Measurements from ENCODE around the gene NUP62. TPM values are rescaled to one million over a fixed set of nuclear protein-coding genes. Genes with fewer than 3 reads are reported as not detected.

The NUP62 gene
- total RNA-seq, 3 donors from 2014 or later, result 172 to 189 (median 184) TPM

DNA sequence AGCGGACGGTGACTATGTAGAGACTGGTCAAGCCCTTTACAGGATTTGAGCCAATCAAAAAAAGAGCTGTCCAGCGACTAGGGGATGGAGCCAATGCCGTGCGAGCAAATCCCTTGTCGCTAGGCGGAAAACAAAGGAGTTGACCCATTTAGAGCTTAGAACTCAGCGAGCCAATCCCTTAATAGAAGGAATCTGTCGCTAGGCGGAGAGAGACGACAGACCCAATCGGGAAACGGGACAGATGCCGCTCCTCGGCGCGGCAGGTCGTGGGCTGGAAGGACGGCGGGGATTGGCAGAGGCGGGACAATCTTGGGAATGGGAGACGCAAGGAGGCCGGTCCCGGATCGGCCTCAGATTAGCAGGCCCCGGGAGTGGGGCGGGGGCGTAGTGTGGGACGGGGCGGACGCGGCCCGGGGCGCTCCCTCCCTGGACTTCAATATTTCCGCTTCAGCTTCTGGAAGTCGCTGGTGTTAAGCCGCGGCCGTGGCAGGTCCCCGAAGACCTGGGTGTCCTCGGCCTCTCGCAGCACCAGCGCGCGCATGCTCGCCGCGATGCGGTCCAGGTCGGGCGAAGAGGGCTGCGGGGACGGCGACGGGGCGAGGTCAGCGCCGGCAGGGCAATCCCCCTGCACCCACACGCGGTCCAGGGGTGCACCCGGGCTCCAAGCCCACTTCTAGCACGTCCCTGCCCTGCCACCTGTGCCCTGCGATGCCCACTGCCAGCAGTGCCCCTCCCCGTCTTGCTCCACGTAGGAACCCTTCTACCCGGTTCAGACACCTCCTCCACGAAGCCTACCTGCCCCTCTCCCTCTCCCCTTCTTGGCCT is 59.6 kb downstream of the NUP62 start:
- no peaks in the 10 kb centered on the region for H3K9me3 Mint-ChIP-seq
- DNase-seq, result peak; percentile 83
- no peak overlapping the region for H3K4me3 Mint-ChIP-seq
- H3K4me1 Mint-ChIP-seq (ENCODE audit: low read depth), result peaks cover 38% of the 10 kb centered on the region
- no peaks in the 10 kb centered on the region for H3K27me3 Mint-ChIP-seq (ENCODE audit: low read depth)
- ATAC-seq, result peak; percentile 82 to 83
- H3K36me3 Mint-ChIP-seq (ENCODE audit: insufficient read depth), result peaks cover 5% of the 10 kb centered on the region

DNA sequence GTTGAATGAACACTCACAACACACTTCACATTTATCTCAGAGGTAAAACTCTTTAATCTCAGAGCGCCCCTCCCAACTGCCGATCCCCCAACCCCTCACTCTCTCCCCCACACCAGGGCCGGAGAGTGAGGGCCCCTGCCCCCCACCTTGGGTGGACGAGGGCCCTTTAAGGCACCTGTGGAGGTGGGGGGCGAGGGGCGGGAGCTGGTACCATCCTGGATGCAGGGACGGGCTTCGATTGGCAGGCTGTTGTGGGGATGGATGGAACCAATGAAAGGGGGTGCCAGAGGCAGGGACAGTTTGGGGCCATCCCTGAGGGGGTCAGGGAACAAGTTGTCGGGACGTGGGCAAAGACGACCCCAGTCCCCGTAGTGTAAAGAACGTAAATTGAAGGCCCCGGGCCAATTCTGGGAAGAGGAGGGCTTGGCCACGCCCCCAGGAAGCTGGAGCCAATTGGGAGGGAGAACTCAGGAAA is 60.3 kb downstream of the NUP62 start:
- DNase-seq, result no peak
- Mint-ChIP-seq H3K9me3 (no peaks in the 10 kb centered on the region), H3K4me1 (ENCODE audit: low read depth) (peaks cover 44% of the 10 kb centered on the region), H3K27me3 (ENCODE audit: low read depth) (no peaks in the 10 kb centered on the region), H3K4me3 (peak overlapping the region; percentile 97), H3K36me3 (ENCODE audit: insufficient read depth) (peaks cover 9% of the 10 kb centered on the region)
- peak; percentile 3 to 4 for ATAC-seq

DNA sequence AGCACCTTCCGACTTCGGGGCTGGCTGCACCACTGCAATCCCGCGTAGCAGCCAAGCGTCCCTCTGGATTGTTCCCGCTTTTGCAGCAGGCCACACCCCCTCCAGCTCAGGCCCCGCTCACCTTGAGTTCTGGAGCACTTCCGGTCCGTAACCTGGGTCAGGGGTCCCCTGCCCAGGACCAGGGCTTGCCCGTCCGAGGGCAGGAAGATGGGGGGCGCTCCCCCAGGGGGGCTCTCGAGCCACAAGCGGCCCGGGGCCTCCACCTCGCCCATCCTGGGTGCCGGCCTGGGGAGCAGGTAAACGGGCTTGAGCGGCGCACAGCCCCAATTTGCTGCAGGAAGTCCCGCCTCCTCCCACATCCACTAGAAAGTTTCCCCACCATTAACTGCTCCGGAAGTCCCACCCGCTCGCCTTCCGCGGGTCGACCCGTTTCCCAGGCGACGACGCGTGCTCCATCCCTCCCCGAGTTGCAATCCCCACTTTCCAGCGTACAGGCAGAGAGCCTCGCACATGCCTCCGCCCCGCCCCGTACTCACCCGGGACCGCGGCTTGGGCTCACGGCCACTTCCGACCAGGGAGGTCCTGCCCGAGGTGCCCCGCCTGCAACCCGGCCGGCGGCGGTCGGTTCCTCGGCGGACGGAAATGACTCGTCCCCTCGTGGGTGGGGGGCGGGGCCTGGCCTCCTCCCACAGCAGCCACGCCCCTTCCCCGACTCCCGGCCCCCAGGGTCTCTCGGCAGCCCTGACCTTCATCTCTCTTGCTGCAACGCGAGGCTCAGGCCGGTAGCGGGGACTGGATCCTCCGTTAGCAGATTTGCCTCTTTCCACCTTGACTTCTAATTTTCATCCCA is 62.1 kb downstream of the NUP62 start, which contains the start of gene PNKP:
Gene PNKP (minus strand): TSS at position 644 of the 850 bp plus-strand sequence. CDS start 372 bp downstream, at position 272.
- DNase-seq, result peak; percentile 83
- Mint-ChIP-seq H3K4me3 (peak within 1 kb of the TSS; percentile 97), H3K4me1 (ENCODE audit: low read depth) (peaks cover 50% of the 10 kb centered on the region)

DNA sequence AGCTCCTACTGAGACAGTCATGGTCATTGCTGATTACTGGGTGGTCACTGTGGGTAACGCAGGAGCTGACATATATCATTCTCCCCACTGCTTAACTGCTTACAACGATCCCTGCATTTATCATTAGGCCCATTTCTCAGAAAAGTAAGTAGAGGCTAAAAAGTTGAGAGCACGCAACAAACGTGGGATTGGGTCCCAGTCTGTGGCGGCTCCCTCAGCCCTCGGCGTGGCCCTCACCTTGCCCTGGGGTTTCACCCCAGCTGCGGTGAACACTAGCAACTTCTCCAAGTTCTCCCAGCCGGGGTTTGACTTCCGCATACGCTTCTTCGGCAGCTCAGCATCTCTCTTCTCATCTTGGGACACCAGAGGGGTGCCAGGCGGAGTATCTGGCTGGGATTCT is 64.4 kb downstream of the NUP62 start:
- Mint-ChIP-seq H3K4me3 (no peak overlapping the region), H3K27me3 (ENCODE audit: low read depth) (no peaks in the 10 kb centered on the region), H3K36me3 (ENCODE audit: insufficient read depth) (peaks cover 16% of the 10 kb centered on the region), H3K4me1 (ENCODE audit: low read depth) (peaks cover 40% of the 10 kb centered on the region), H3K9me3 (no peaks in the 10 kb centered on the region)
- no peak for DNase-seq
- ATAC-seq, result no peak

More for the DNA sequence above, 62.1 kb downstream of the NUP62 start, which contains the start of gene PNKP:
- Mint-ChIP-seq H3K36me3 (ENCODE audit: insufficient read depth) (peaks cover 16% of the 10 kb centered on the region), H3K27me3 (ENCODE audit: low read depth) (no peaks in the 10 kb centered on the region), H3K9me3 (no peaks in the 10 kb centered on the region)
- ATAC-seq, result peak; percentile 61 to 62

DNA sequence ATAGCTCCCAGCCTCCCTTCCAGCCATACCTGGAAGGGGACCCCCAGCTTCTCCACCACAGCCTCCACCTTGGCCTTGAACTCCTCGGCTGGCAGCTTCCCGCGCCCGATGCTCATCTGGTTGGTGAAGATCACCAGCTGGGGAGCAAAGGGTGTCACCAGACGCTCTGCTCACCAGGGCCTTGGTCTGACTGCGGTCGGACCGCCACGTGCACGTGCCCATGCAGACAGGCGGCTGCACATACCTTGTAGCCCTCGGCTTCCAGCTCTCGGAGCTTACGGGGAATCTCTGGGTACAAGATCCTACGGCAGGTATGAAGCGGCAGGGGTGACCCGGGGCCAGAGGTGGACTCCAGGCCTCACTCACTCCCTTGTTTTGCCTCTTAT is 65.4 kb downstream of the NUP62 start:
- DNase-seq (no peak), ATAC-seq (no peak)
- Mint-ChIP-seq H3K27me3 (ENCODE audit: low read depth) (no peaks in the 10 kb centered on the region), H3K9me3 (no peaks in the 10 kb centered on the region), H3K4me1 (ENCODE audit: low read depth) (peaks cover 40% of the 10 kb centered on the region), H3K4me3 (no peak overlapping the region), H3K36me3 (ENCODE audit: insufficient read depth) (peaks cover 17% of the 10 kb centered on the region)

DNA sequence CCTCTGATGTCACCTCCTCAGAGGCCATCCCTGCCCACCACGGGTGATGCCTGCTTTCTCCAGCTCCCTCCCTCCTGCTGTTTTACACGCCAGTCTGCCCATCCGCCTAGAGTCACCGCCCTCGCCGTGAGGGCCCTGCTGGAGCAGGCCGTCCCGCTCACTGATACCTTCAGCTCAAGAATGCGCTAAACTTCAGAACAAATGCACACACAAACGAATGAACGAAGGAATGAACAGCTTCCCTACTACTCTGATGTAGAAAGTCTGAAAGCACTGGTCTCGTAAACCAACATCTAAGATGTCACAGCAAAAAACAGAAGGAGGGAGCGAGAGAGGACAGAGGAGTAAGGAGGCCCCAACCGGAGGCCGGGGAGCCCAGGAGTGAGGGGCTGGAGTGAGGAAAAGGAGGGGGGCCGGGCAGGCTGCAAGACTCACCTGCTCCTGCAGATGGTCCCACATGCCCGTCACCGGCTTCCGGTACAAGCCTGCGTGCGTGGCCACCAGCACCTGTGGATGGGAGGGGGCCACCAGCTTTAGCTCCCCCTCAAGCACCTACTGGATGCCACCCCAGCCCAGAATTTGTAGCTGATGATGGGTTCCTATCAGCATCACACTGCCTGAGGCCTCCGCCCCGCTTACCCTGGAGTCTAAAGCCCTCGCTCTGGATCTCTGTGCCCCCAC is 65.9 kb downstream of the NUP62 start:
- Mint-ChIP-seq H3K36me3 (ENCODE audit: insufficient read depth) (peaks cover 19% of the 10 kb centered on the region), H3K4me3 (no peak overlapping the region), H3K4me1 (ENCODE audit: low read depth) (peaks cover 39% of the 10 kb centered on the region), H3K27me3 (ENCODE audit: low read depth) (no peaks in the 10 kb centered on the region), H3K9me3 (no peaks in the 10 kb centered on the region)
- DNase-seq (no peak), ATAC-seq (no peak)

DNA sequence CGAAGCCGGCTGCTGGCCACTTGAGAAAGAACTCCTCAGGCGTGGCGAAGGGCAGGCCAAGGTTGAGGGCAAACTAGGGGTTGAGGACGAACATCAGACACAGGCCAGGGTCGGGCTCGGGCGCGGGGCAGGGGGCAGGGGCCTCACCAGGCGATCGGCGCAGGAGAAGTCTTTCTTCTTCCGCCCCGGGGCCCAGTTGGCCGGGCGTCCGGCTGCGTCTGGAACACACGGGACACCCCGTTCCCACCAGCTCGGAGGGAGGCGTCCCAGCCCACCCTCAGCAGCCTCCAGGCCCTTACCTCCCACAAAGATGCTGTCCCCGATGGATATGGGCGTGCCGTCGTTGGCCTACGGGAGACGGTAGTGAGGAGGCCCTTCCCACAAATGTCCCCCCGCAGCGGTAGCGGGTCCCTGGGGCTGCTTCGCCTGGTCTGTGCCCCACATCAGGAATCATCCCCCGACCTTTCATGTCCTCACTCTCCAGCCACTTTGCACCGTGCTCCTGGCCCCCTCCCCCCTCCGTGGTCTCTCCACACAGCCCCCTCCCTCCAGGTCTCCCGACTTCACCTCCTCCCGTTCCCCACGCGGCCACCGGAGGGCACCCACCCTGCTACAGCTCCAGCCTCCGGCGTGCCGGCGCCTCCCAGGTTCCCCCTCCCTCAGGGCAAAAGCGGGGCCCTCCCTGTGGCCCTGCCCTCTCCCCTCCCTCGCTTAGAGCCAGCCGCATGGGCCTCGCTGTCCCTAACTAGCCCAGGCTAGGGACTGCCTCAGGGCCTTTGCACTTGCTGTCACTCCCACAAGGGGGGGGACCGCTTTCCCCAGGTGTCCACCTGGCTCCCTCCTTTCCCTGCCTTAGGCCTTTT is 66.7 kb downstream of the NUP62 start:
- Mint-ChIP-seq H3K36me3 (ENCODE audit: insufficient read depth) (peaks cover 19% of the 10 kb centered on the region), H3K4me1 (ENCODE audit: low read depth) (peaks cover 35% of the 10 kb centered on the region), H3K4me3 (no peak overlapping the region), H3K9me3 (no peaks in the 10 kb centered on the region), H3K27me3 (ENCODE audit: low read depth) (no peaks in the 10 kb centered on the region)
- DNase-seq (peak; percentile 12), ATAC-seq (no peak)

DNA sequence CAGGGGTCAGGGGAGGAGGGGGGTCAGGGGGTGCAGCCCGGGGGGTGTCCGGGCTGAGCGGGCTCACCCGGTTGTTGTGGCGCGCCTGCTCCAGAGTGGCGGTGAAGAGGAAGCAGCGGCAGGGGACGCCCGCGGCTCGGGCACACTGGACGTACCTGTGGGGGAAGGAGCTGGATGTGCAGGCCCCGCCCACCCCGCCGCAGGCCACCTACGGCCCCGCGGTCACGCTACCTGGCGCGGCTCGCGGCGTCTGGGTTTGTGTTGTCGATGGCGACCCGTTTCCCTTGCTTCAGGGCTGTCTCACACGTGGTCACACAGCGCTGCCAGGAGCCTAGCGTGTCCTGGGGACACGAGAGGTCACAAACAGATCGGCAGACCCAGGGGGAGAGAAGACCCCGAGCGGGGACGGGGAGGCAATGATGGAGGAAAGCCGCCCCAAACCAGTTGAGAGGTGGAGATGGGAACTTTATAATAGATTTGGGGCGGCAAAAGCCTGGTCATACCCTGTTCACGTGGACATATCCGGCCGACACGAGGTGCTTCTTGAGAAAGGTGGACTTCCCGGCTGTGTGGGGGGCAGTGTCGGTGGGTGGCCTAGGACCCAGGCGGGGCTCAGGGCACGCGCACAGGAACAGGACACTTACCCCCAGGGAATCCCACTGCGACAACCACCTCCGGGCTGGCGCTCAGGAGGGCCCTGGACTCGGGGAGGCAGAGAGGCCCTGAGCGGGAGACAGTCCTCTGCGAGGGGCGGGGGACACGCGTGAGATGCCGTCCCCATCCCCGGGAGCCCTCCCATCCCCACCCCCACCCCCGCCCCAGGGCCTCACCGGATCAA is 67.5 kb downstream of the NUP62 start:
- Mint-ChIP-seq H3K36me3 (ENCODE audit: insufficient read depth) (peaks cover 19% of the 10 kb centered on the region), H3K27me3 (ENCODE audit: low read depth) (no peaks in the 10 kb centered on the region)
- no peak for ATAC-seq

DNA sequence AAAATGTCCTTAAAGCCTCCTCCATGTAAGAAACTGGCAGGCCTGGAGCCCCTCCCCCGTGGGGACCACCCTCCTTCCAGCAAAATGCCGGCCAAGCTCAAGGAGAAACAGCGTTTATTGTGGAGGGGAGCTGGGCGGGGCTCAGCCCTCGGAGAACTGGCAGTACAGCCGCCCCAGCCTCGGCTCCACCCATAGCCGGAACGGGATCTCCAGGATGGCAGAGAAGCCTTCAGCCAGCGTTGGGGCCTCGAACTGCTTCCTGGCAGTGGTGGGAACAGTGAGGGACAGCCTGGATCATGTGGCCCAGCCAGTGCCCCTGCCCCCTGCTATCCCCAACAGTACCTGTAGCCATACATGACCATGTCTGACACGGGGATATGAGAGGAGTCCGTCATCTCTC is 68.2 kb downstream of the NUP62 start:
- H3K4me3 Mint-ChIP-seq, result no peak overlapping the region
- DNase-seq, result no peak
- no peaks in the 10 kb centered on the region for H3K9me3 Mint-ChIP-seq
- H3K27me3 Mint-ChIP-seq (ENCODE audit: low read depth), result no peaks in the 10 kb centered on the region
- no peak for ATAC-seq
- peaks cover 24% of the 10 kb centered on the region for H3K4me1 Mint-ChIP-seq (ENCODE audit: low read depth)
- peaks cover 19% of the 10 kb centered on the region for H3K36me3 Mint-ChIP-seq (ENCODE audit: insufficient read depth)

More for the DNA sequence above, 67.5 kb downstream of the NUP62 start:
- peaks cover 30% of the 10 kb centered on the region for H3K4me1 Mint-ChIP-seq (ENCODE audit: low read depth)
- H3K4me3 Mint-ChIP-seq, result no peak overlapping the region
- H3K9me3 Mint-ChIP-seq, result no peaks in the 10 kb centered on the region
- no peak for DNase-seq

DNA sequence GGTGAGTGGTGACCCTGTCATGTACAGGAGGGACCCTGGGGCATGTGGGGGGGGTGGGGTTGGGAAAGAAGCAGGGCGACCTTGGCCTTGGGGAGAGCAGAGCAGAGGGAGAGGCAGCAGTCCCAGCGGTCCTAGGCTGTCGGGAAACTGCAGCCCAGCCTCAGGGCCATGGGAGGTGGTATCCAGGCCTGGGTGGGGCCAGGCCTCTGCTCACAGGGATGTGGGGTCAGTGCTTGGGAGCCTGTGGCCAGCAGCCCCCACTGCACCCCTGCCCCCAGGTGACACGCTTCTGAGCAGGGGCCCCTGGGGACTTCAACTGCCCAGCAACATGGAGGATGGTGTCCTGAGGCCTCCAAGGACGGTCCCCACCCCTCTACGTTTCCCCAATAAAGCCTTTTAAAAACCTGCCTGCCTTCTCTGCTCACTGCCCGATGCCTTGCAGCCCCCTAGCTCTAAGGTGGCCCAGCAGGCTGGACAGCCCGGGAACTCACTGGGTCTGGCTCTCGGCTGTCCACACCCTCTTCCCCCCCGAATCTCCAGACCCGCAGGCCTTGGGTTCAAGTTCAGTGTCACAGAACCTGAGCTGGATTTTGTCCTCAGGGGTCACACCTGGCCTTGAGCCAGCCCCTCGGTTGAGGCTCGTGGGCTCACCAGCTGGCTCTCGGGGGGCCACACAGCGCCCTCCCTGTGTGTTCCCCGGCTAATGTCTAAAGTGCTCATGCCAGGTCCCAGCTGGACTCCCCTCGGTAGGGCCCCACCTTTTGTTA is 68.8 kb downstream of the NUP62 start:
- ATAC-seq (no peak), DNase-seq (no peak)
- H3K4me1 Mint-ChIP-seq (ENCODE audit: low read depth), result peaks cover 18% of the 10 kb centered on the region
- H3K9me3 Mint-ChIP-seq, result no peaks in the 10 kb centered on the region
- H3K4me3 Mint-ChIP-seq, result no peak overlapping the region
- H3K27me3 Mint-ChIP-seq (ENCODE audit: low read depth), result no peaks in the 10 kb centered on the region
- H3K36me3 Mint-ChIP-seq (ENCODE audit: insufficient read depth), result peaks cover 19% of the 10 kb centered on the region

DNA sequence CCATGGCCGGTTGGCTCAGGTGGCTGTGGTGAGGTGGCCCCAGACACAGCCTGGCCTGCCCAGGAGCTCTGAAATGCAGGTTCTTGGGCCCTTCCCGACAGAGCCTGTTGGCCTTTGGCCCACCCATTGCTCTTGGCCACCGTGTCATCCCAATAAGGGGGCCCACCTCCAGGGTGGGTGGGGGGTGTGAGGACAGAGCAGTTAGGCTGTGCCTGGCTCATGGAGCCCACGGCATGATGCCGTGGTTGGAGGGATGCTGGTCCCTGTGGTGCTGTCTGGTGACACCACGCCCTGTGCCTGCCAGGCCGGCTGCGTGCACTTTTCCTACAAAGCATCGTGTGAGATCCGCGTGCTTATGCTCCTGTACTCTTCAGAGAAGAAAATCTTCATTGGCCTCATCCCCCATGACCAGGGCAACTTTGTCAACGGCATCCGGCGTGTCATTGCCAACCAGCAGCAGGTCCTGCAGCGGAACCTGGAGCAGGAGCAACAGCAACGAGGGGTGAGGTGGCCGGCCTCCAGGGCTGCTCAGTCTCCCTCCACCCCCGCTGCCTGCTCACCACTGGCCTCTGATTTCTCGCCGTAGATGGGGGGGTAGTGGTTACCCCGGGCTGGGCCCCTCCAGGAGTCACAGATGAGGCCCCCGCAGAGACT is 69.5 kb downstream of the NUP62 start:
- no peak overlapping the region for H3K4me3 Mint-ChIP-seq
- peaks cover 13% of the 10 kb centered on the region for H3K4me1 Mint-ChIP-seq (ENCODE audit: low read depth)

More for the DNA sequence above, 69.5 kb downstream of the NUP62 start:
- ATAC-seq, result no peak
- Mint-ChIP-seq H3K36me3 (ENCODE audit: insufficient read depth) (peaks cover 15% of the 10 kb centered on the region), H3K9me3 (no peaks in the 10 kb centered on the region), H3K27me3 (ENCODE audit: low read depth) (no peaks in the 10 kb centered on the region)
- DNase-seq, result no peak
